HG03520 (cell line): ENCODE measurements around the gene NTRK2.

Source experiments
- ATAC-seq: cut with Tn5 transposase; IDR thresholded peaks from one replicate; pipeline ENCODE4 v1.9.1; 2021; ENCODE audit warnings: mild to moderate bottlenecking, moderate library complexity; ENCODE audit not compliant: unreplicated experiment

NTRK2 gene

GRCh38 chr9:84966876-84967830, 297.6 kb downstream of the NTRK2 start:
- ATAC-seq: no peak

- ATAC-seq: no peak
Observed at GRCh38 chr9:84969084-84969483, 299.6 kb downstream of the NTRK2 start.

GRCh38 chr9:84969736-84970135, 300.2 kb downstream of the NTRK2 start:
- ATAC-seq: no peak

GRCh38 chr9:84970432-84970831, 300.9 kb downstream of the NTRK2 start:
- ATAC-seq: no peak

GRCh38 chr9:84971571-84971970, 302.0 kb downstream of the NTRK2 start:
- ATAC-seq: no peak

GRCh38 chr9:84974258-84974657, 304.7 kb downstream of the NTRK2 start:
- no peak for ATAC-seq

DNA sequence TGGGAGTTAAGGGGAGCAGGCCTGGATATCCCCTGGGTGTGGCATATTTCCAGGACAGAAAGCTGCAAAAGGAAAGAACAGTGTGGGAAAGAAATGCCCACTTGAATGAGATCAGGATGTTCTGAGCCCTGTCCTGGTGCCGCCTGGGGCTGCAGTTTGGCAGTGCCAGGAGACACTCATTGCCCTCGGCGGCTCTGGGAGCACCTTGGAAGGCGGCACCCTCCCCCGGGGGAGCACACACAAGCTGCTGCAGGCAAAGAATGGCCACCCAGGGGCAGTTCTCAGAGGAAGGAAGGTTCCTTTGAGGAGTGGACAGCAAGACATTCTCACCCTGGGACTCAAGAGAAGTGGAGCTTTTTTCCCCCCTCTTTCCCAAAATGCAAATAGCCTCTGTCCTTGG, 305.3 kb downstream of the NTRK2 start:
- no peak for ATAC-seq

DNA sequence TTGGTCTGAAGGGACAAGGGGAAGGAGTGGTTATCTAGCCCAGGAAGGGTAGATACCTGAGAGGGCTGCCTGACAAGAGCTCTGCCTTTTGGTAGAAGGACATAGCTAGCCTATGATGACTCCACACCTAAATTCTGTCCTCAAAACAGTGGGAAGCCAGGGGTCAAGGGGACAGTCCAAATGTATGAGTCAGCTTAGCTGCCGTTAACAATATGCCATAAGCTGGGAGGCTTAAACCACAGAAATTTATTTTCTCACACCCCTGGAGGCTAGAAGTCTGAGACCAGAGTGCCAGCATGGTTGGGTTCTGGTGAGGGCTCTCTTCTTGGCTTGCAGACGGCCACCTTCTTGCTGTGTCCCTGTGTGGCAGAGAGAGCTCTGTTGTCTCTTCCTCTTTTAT, 306.4 kb downstream of the NTRK2 start:
- ATAC-seq: no peak

- no peak for ATAC-seq
Observed at GRCh38 chr9:84978661-84979060, 309.1 kb downstream of the NTRK2 start.

GRCh38 chr9:84983749-84984148, 314.2 kb downstream of the NTRK2 start:
- ATAC-seq: no peak

GRCh38 chr9:84988621-84989020, 319.1 kb downstream of the NTRK2 start:
- no peak for ATAC-seq

- no peak for ATAC-seq
Observed at GRCh38 chr9:84990416-84990815, 320.9 kb downstream of the NTRK2 start.

- no peak for ATAC-seq
Observed at GRCh38 chr9:84990850-84991513, 321.5 kb downstream of the NTRK2 start.

DNA sequence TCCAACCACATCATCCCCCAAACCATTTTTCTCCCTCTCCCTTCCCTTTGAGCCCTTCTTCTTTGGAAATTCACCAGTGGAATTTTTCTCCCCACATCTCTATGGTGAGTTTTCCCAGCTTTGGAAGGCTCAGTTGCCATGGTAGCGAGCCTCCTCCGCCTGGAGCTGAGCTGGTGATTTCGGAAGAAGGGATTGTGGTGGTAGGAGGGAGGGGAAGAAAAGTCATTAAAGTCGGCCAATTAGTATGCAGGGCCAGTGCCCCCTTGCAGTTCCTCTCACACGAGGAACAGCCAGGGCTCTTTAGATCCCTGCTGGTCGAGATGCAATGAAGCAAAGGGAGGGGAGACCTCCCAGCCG, 322.0 kb downstream of the NTRK2 start:
- ATAC-seq: no peak

DNA sequence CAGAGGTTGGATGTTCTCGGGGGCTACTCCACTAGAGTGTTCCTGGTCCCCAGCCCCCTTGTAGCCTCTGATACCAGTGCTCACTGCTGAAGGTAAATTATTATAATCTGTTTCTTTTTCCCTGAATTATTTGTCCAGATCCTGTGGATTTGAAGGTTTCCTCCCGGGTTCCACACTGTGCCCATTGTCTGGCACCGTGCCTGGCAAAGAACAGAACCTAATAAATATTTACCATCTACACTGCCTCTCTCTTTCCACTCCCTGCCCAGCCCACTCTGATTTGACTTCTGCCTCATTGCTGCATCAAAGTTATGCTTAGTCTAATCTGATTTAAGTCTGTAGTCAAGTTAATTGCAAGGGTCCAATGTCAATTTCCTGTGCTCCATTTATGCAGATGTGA, 322.9 kb downstream of the NTRK2 start:
- no peak for ATAC-seq

- no peak for ATAC-seq
Observed at GRCh38 chr9:84993105-84993504, 323.6 kb downstream of the NTRK2 start.

DNA sequence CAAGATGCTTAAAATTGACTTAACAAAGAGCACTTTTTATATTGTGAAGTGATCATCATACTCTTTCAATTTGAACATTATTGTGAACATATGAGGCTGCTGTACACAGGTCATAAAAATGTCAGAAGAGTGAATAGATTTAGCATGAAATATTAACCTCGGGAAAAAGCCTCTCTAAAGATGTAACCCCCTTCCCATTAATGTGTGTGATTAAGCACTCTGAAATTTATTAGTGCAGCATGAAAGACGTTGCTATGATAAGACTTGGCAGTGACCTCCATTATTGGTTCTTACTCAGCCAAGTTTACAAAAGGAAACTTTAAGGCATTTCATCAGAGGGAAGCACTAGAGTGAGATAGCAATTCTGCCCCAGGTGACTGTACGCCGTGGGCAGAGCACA, 326.5 kb downstream of the NTRK2 start:
- no peak for ATAC-seq

DNA sequence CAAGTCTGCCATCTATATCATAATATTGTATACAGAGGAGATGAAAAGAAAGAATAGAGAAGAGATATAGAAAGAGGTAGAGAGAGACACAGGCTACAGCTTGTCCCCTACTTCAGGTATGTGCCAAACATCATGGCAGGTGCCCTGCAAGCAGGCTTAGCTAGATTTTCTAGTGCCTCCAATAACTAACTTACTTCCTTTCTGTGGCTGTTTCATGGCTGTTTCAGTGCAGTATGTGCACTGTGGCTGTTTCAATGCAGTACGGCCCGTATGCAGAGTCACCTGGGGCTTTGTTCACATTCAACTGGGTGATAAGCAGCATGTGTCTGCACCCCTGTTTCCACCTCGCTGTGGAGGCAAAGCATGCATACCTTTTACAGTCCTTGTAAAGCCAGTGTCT, 327.2 kb downstream of the NTRK2 start:
- no peak for ATAC-seq

GRCh38 chr9:84997472-84997871, 327.9 kb downstream of the NTRK2 start:
- ATAC-seq: no peak

GRCh38 chr9:84998639-84999038, 329.1 kb downstream of the NTRK2 start:
- no peak for ATAC-seq

- no peak for ATAC-seq
Observed at GRCh38 chr9:84999788-85000187, 330.3 kb downstream of the NTRK2 start.

GRCh38 chr9:85001925-85002324, 332.4 kb downstream of the NTRK2 start:
- no peak for ATAC-seq
